GM19240 (cell line): Measurements from ENCODE around the gene CTH.
A peak's percentile ranks its signal among the peaks of the same experiment; 100 is the strongest.
"Not testable (repeated sequence)": the region's sequence is repeated elsewhere in the genome, so short reads cannot be mapped to it uniquely, and the experiment has no call there.

ENCODE experiments used
- DNase-seq: peaks from one replicate; pipeline ENCODE4 v3.0.0; 2011; ENCODE audit warnings: low spot score; ENCODE audit not compliant: insufficient read length

The CTH gene

DNA sequence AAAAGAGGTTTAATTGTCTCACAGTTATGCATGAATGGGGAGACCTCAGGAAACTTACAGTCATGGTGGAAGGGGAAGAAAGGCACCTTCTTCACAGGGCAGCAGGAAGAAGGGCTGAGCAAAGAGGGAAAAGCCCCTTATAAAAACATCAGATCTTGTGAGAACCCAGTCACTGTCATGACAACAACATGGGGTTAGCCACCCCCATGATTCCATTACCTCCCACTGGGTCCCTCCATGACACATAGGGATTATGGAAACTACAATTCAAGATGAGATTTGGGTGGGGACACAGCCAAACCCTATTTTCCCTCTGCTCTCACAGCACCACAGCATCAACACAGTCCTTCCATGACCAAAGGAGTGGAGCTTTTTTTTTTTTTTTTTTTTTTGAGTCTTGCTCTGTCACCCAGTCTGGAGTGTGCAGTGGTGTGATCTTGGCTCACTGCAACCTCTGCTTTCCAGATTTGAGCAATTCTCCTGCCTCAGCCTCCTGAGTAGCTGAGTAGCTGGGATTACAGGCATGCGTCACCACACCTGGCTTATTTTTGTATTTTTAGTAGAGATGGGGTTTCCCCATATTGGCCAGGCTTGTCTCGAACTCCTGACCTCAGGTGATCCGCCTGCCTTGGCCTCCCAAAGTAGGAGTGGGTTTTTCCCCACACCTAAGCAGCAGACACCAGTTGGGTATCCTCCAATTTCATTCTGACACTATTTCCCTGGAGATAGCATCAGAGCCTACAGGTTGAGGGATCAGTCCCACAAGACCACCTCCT lies 41.3 kb downstream of the CTH start:
- not testable (repeated sequence) for DNase-seq

GRCh38 chr1:70455291-70455690 lies 44.2 kb downstream of the CTH start:
- no peak for DNase-seq

GRCh38 chr1:70458131-70458530 lies 47.1 kb downstream of the CTH start:
- no peak for DNase-seq

GRCh38 chr1:70459496-70460225 lies 48.6 kb downstream of the CTH start:
- no peak for DNase-seq

- not testable (repeated sequence) for DNase-seq
Observed at GRCh38 chr1:70460740-70461713, 50.0 kb downstream of the CTH start.

DNA sequence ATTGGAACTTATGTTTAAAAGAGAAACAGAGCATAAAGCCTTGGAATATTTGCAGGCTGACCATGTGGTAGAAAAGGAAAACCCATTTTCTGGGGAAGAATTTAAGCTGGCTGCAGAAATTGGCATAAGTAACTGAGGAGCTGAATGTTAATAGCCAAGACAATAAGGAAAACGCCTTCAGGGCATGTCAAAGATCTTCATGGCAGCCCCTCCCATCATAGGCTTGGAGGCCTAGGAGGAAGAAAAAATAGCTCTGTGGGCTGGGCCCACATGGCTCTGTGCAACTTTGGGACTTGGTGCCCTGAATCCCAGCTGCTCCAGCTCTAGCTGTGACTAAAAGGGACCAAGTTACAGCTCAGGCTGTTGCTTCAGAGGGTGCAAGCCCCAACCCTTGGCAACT lies 51.5 kb downstream of the CTH start:
- no peak for DNase-seq

- no peak for DNase-seq
Observed at GRCh38 chr1:70465911-70466310, 54.8 kb downstream of the CTH start.

DNA sequence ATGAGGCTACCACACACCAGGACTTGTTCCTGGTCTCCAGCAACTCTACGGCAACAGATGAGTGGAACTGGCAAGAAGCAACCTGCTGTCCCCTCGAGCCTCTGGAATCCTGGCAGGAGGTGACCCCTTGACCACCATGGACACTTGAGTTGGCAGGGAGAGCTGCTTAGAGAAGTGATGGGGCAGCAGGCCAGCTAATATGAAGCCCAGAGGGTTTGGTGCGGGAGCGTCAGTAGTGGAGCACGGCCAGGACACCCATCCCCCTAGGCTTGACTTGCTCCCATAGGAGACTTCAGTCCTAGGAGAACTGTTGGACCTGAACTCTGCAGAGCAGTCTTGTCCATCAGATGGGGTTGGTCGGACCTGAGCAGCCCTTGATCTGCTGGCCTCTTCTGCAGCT lies 56.5 kb downstream of the CTH start:
- no peak for DNase-seq

DNA sequence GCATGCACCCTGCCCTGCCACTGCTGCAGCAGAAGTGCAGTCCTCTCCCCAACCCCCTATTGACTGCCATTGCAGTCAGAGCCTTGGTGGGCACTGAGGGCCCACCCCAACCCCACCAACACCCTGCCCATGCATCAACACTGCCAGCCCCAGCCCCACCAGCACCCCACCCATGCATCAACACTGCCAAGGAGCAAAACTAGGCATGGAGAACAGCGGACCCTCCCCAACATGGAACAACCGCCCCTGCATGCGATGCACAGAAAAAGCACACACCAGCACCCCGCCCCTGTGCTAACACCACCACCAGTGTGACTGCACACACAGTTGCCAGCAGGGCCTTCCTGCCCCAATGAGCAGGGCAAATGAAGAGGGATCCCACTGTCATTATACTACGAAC lies 57.1 kb downstream of the CTH start:
- no peak for DNase-seq

- DNase-seq: not testable (repeated sequence)
Observed at GRCh38 chr1:70469184-70469583, 58.1 kb downstream of the CTH start.

GRCh38 chr1:70475023-70475422 lies 64.0 kb downstream of the CTH start:
- DNase-seq: no peak

DNA sequence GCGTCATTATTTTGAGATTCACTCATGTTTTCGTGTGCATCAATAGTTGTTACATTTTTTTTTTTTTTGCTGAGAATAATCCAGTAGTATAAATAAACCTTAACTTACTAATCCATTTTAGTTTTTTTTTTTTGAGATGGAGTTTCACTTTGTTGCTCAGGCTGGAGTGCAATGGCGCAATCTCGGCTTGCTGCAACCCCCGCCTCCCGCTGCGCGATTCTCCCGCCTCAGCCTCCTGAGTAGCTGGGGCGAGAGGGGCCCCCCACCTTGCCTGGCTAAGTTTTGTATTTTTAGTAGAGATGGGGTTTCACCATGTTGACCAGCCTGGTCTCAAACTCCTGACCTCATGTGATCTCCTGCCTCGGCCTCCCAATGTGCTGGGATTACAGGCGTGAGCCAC lies 66.0 kb downstream of the CTH start:
- DNase-seq: no peak

- not testable (repeated sequence) for DNase-seq
Observed at GRCh38 chr1:70477905-70478304, 66.8 kb downstream of the CTH start.

- no peak for DNase-seq
Observed at GRCh38 chr1:70483342-70483741, 72.3 kb downstream of the CTH start.

GRCh38 chr1:70485624-70486023 lies 74.6 kb downstream of the CTH start:
- no peak for DNase-seq

DNA sequence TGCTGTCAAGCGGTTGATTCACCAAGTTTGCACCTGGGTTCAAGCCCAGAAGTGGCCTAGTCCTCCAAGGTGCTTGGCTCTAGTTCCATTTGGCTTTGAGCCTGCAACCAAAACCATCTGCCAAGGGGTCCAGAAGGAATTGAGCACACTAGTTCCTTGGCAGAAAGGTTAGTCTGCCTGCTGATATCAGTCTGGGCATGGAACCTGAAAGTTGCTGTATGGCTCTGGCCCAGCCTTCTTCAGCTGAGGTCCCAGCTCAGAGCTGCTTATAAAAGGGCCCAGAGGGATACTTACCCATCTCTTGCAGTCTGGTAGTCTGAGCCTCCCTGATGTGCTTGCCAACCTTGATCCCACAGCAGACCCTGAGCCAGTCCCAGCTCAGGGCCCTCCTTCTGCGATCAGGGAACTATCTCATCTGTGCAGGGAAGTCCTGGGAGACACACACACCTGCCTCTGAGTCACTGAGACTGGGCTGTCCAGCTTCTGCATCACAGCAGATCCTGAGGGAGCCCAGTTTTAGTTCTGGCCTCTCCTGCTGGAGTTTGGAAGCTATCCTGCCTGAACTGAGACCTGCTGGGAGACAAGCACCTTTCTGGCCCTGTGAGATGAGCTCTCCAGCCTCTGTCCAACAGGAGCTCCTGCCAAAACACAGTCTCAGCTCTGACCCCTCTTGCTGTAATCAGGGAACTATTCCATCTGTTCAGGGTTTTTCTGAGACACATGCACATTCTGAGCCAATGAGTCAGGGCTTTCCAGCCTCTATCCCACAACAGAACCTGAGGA lies 75.8 kb downstream of the CTH start:
- DNase-seq: no peak

GRCh38 chr1:70487459-70487815 lies 76.4 kb downstream of the CTH start:
- no peak for DNase-seq

DNA sequence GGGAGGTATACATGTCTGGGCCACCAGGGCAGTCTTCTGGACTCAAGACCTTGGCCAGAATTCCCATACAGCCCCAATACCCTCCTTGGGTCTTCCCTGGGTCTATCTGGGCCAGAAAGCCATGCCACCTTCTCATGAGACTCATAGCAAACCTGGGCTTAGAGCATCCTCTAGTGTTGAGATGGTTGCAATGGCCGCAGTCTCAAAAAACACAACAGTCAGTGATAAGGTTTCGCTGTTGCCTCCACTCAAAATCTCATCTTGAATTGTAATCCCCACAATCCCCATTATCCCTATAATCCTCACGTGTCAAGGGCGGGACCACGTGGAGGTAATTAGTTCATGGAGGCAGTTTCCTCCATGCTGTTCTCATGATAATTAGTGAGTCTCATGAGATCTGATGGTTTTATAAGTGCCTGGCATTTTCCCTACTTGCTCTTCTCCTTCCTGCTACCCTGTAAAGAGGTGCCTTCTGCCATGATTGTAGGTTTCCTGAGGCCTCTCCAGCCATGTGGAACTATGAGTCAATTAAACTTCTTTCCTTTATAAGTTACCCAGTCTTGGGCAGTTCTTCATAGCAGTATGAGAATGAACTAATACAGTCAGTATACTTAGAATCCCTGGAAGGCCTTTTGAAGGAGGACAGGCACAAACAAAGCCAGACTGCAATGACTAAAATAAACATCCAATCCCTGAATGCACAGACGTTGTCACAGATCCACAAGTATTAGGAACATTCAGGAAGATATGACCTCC lies 77.0 kb downstream of the CTH start:
- DNase-seq: peak; percentile 7
